Epithelial cell of umbilical artery (primary cell): Measurements from ENCODE around the gene SPANXN3. TPM values are rescaled to one million over a fixed set of nuclear protein-coding genes. Genes with fewer than 3 reads are reported as not detected.

Experiments used
- total RNA-seq: library from RNA; depleted of rRNA; stranded (reverse); fragments of >200 nt; gene quantifications from 2 replicates; pipeline ENCODE4 v1.2.3, GENCODE V29; 2014

Gene SPANXN3, protein sequence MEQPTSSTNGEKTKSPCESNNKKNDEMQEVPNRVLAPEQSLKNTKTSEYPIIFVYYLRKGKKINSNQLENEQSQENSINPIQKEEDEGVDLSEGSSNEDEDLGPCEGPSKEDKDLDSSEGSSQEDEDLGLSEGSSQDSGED
- total RNA-seq, result not detected in 2 replicates

DNA sequence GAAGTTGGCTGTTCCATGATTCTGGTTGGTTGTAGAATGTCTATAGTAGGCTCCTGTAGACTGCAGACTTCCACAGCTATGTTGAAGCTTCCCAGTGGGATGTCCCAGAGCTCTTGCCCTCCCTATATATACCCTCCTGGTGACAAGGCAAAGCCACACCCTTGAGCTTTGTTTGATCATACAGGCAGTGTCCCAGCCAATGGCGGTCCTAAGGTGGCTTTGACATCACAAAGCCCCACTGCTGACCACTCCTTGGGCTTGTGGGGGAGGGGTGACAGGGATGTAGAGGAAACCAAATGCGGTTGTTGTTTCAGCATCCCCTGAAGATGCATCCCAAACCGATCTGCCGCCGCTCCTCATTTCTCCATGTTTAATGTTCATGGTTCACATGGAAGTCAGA is at the start of gene SPANXN3:
Gene SPANXN3, minus strand, starts transcription at position 101 of the 400 bp plus-strand sequence. Its CDS starts 84 bp downstream, at position 17.

Other genes starting within 250 kb of the SPANXN3 start
- gene SLITRK4, start 118.6 kb upstream of the SPANXN3 start, total RNA-seq, result 10.0 and 36.1 TPM in 2 replicates
- not detected in 2 replicates for gene SPANXN2, start 203.3 kb upstream of the SPANXN3 start, total RNA-seq